ENCODE measurements around the gene TMEM259. TPM values are rescaled to one million over a fixed set of nuclear protein-coding genes. Genes with fewer than 3 reads are reported as not detected.

The TMEM259 gene
- total RNA-seq, 1 experiment from 2014 or later: 202 TPM

- Histone ChIP-seq H2AFZ (ENCODE audit: low read depth, low read length, poor library complexity, severe bottlenecking) (no peak overlapping the region), H3K27me3 (ENCODE audit: insufficient read depth, low read length) (no peaks in the 10 kb centered on the region), H3K9me2 (ENCODE audit: insufficient read depth) (no peaks in the 10 kb centered on the region), H3K4me1 (ENCODE audit: control insufficient read depth in 1 of 2, insufficient read depth in 2 of 2, low read length in 2 of 2) (no peaks in the 10 kb centered on the region), H3K9ac (ENCODE audit: low read length) (no peak overlapping the region), H3K4me3 (replicated peaks in 1 of 2; ENCODE audit: low read depth in 1 of 2, low read length in 2 of 2) (no peak overlapping the region), H3K4me2 (ENCODE audit: low read length) (no peak overlapping the region), H3K27ac (ENCODE audit: low read depth, low read length) (no peak overlapping the region), H3K36me3 (ENCODE audit: control insufficient read depth in 1 of 2, insufficient read depth in 2 of 2, low read length in 2 of 2) (no peaks in the 10 kb centered on the region; a peak in 2 of 4 replicates), H3K9me3 (ENCODE audit: control insufficient read depth in 1 of 2, insufficient read depth in 1 of 2, low read depth in 1 of 2, low read length in 2 of 2) (no peaks in the 10 kb centered on the region), H4K20me1 (ENCODE audit: insufficient read depth) (no peaks in the 10 kb centered on the region), H3K79me2 (ENCODE audit: insufficient read depth, low read length) (no peaks in the 10 kb centered on the region; the same call in 1 of the 2 replicates)
- BruUV-seq (replicated peaks): no TSS peak
- ATAC-seq (0 out of 2 replicates have a peak, but pooled peaks have one; percentile 8), DNase-seq (ENCODE audit: low read depth, low spot score) (no peak)
- TF ChIP-seq REST (IDR thresholded peaks at IDR 0.05; ENCODE audit: low read depth): no peak
- TF ChIP-seq YY1 (IDR thresholded peaks at IDR 0.05; ENCODE audit: extremely low read depth, insufficient replicate concordance, low read depth, low read length): no peak
- TF ChIP-seq, protein P1, sequence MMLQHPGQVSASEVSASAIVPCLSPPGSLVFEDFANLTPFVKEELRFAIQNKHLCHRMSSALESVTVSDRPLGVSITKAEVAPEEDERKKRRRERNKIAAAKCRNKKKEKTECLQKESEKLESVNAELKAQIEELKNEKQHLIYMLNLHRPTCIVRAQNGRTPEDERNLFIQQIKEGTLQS (IDR thresholded peaks at IDR 0.05): no peak
- TF ChIP-seq POLR2AphosphoS5 (IDR thresholded peaks at IDR 0.05; ENCODE audit: low read depth, low read length): no peak
- no peak for TF ChIP-seq EZH2 (IDR thresholded peaks at IDR 0.05)
- TF ChIP-seq FOSL1 (IDR thresholded peaks at IDR 0.05; ENCODE audit: low read depth): no peak
- no peak for TF ChIP-seq POLR2A (IDR thresholded peaks at IDR 0.05; ENCODE audit: borderline replicate concordance, extremely low read depth, insufficient read depth, insufficient read length)
- no peak for TF ChIP-seq SP1 (IDR thresholded peaks at IDR 0.05; ENCODE audit: low read depth)
- TF ChIP-seq ZNF274 (IDR thresholded peaks at IDR 0.05; ENCODE audit: low read depth, low read length): no peak
- TF ChIP-seq, protein P2, sequence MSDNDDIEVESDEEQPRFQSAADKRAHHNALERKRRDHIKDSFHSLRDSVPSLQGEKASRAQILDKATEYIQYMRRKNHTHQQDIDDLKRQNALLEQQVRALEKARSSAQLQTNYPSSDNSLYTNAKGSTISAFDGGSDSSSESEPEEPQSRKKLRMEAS (IDR thresholded peaks at IDR 0.05): no peak
- TF ChIP-seq EZH2phosphoT487 (IDR thresholded peaks at IDR 0.05; ENCODE audit: borderline replicate concordance): no peak
- no peak for TF ChIP-seq ZFX (IDR thresholded peaks at IDR 0.05)
- TF ChIP-seq, protein P3, sequence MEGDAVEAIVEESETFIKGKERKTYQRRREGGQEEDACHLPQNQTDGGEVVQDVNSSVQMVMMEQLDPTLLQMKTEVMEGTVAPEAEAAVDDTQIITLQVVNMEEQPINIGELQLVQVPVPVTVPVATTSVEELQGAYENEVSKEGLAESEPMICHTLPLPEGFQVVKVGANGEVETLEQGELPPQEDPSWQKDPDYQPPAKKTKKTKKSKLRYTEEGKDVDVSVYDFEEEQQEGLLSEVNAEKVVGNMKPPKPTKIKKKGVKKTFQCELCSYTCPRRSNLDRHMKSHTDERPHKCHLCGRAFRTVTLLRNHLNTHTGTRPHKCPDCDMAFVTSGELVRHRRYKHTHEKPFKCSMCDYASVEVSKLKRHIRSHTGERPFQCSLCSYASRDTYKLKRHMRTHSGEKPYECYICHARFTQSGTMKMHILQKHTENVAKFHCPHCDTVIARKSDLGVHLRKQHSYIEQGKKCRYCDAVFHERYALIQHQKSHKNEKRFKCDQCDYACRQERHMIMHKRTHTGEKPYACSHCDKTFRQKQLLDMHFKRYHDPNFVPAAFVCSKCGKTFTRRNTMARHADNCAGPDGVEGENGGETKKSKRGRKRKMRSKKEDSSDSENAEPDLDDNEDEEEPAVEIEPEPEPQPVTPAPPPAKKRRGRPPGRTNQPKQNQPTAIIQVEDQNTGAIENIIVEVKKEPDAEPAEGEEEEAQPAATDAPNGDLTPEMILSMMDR (IDR thresholded peaks at IDR 0.05 in 2 of 3, conservative IDR thresholded peaks at IDR 0.05 in 1 of 3; ENCODE audit: borderline replicate concordance in 1 of 3, insufficient read depth in 1 of 3, low read depth in 2 of 3, low read length in 2 of 3): no peak
- ChIA-PET CTCF (interaction anchor here (0.6 kb wide), 1 partner anchor 57 kb away, joined by 3 read pairs; no protein-coding TSS in a partner anchor), RAD21 (ENCODE audit: low non-redundant PET in 1 of 2, low total read pairs in 2 of 2, uncharacterized antibody in 2 of 2, unreplicated experiment in 2 of 2) (no interaction called here), POLR2A (no interaction called here)
- intact Hi-C loops (cut with micrococcal nuclease): no loop called here
Measured at GRCh38 chr19:1007399-1008251, 13.3 kb downstream of the TMEM259 start.

Data from HCT116 (cell line).